ENCODE results near the gene SPRYD4.
"Not testable (repeated sequence)": the region's sequence is repeated elsewhere in the genome, so short reads cannot be mapped to it uniquely, and the experiment has no call there.

Gene SPRYD4

DNA sequence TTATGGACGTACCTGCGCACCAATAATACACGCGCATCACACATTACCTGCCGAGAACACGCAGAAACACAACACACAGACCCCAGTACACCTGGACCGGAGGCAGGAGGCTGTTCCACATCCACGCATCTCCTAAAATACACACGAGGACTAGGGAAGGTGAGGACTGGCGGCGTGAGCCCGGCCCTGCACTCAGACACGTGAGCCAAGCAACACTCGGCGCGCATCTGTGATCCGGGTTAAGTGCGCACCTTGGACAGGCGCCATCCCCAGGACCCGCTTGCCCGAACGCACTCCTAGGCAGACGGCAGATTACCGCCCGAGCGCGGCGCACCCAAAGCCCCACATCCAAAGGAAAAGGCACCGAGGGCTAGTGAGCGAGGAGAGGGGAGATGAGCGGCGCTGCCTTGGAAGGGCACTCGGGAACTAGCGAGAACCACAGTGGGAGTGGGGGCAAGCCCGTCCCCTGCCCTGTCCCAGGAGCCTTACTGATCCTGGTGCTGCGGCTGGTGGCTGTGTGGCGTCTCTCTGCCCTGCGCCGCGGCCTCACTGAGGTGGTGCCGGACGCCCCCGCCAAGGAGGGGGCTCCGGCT, 19.2 kb downstream of the SPRYD4 start:
- peak; percentile 4 to 13 for DNase-seq (ENCODE audit: low read depth in 2 of 2)
- H3K4me3 ChIP-seq (replicated peaks in 1 of 2; ENCODE audit: low read depth in 2 of 2, low read length in 2 of 2): peak overlapping the region; percentile 43 to 48
- TF ChIP-seq, protein P1, sequence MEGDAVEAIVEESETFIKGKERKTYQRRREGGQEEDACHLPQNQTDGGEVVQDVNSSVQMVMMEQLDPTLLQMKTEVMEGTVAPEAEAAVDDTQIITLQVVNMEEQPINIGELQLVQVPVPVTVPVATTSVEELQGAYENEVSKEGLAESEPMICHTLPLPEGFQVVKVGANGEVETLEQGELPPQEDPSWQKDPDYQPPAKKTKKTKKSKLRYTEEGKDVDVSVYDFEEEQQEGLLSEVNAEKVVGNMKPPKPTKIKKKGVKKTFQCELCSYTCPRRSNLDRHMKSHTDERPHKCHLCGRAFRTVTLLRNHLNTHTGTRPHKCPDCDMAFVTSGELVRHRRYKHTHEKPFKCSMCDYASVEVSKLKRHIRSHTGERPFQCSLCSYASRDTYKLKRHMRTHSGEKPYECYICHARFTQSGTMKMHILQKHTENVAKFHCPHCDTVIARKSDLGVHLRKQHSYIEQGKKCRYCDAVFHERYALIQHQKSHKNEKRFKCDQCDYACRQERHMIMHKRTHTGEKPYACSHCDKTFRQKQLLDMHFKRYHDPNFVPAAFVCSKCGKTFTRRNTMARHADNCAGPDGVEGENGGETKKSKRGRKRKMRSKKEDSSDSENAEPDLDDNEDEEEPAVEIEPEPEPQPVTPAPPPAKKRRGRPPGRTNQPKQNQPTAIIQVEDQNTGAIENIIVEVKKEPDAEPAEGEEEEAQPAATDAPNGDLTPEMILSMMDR (IDR thresholded peaks at IDR 0.05; ENCODE audit: low read depth, low read length): no peak

DNA sequence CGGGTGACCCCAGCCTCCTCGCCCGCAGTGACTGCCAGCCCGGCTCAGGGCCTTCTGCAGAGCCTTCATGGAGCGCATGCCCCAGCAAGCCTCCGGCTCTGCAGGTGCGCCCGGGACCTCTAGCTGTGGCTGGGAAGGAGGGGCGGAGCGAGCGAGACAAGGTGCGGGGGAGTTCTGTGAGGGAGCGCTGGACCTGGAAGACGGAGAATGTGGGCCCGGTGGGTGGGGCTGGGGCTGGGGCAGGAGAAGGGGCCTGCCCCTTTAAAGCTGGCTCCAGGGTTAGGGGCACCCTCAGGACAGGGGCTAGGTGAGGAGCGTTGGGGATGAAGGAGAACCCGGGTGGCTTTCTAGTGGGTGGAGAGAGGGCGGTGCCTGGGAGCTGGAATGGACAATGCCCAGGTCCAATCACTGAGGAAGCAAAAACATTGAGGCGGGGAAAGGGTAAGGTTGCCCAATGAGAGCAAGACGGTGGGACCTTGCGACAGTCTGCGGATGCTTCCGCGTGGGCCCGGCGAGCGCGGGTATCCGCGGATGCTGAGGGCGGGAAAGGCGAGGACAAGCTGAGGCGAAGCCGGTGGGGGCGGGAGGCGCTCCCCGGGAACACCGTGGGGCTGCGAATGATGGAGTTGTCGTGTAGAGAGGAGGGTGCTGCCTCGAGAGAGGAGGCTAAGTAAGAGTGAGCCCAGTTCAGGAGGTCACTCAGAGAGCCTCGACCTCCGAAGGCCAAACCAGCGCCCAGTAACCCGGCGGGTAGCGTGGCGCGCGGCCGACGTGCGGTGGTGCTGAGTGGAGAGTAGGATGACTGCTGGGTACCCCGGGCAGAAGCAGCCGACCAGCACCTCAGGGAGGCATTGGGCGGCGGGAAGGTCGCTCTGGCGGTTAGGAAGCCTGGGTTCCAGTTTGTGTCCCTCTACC, 19.9 kb downstream of the SPRYD4 start, which contains the start of gene GLS2:
Gene GLS2 (minus strand): TSS at position 121 of the 915 bp plus-strand sequence. CDS start 43 bp downstream, at position 78.
- peak; percentile 76 to 78 for DNase-seq (ENCODE audit: low read depth in 2 of 2)
- TF ChIP-seq, protein P1 (IDR thresholded peaks at IDR 0.05; ENCODE audit: low read depth, low read length): no peak
- peak within 1 kb of the TSS; percentile 43 to 48 for H3K4me3 ChIP-seq (replicated peaks in 1 of 2; ENCODE audit: low read depth in 2 of 2, low read length in 2 of 2)

DNA sequence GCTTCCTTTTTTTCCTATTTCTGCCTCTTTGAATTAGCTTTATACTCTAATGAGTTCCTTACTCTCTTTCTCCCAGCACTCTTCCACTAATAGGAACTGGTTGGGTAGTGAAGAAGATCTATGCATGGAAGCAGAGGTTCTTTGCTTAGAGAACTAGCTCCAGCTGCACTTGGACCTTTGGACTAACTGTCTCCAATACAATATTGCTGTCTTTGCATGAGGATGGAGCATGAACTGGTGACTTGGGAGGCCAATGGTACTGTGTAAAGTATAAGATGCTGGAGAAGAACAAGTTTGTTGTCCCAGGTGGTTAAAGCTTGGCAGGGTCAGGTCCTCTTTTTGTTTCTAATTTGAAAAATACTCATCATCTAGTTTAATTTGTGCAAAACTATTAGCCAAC, 22.0 kb downstream of the SPRYD4 start:
- TF ChIP-seq, protein P1 (IDR thresholded peaks at IDR 0.05; ENCODE audit: low read depth, low read length): no peak

DNA sequence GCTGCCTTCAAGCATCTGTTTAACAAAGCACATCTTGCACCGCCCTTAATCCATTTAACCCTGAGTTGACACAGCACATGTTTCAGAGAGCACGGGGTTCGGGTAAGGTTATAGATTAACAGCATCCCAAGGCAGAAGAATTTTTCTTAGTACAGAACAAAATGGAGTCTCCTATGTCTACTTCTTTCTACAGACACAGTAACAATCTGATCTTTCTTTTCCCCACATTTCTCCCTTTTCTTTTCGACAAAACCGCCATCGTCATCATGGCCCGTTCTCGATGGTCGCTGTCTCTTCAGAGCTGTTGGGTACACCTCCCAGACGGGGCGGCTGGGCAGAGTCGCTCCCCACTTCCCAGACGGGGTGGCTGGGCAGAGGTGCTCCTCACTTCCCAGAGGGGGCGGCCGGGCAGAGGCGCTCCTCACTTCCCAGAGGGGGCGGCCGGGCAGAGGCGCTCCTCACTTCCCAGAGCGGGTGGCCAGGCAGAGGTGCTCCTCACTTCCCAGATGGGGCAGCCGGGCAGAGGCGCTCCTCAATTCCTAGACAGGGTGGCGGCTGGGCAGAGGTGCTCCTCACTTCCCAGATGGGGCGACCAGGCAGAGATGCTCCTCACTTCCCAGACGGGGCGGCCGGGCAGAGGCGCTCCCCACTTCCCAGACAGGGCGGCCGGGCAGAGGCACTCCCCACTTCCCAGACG, 25.2 kb downstream of the SPRYD4 start:
- not testable (repeated sequence) for DNase-seq (ENCODE audit: low read depth in 2 of 2); H3K4me3 ChIP-seq (replicated peaks in 1 of 2; ENCODE audit: low read depth in 2 of 2, low read length in 2 of 2)

More for the DNA sequence above, 22.0 kb downstream of the SPRYD4 start:
- H3K4me3 ChIP-seq (replicated peaks in 1 of 2; ENCODE audit: low read depth in 2 of 2, low read length in 2 of 2): no peak overlapping the region
- DNase-seq (ENCODE audit: low read depth in 2 of 2): no peak

DNA sequence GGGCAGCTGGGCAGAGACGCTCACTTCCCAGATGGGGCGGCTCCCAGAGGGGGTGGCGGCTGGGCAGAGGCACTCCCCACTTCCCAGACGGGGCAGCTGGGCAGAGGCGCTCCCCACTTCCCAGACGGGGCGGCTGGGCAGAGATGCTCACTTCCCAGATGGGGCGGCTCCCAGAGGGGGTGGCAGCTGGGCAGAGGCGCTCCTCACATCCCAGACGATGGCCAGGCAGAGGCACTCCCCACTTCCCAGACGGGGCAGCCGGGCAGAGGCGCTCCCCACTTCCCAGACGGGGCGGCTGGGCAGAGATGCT, 25.7 kb downstream of the SPRYD4 start:
- H3K4me3 ChIP-seq (replicated peaks in 1 of 2; ENCODE audit: low read depth in 2 of 2, low read length in 2 of 2); DNase-seq (ENCODE audit: low read depth in 2 of 2): not testable (repeated sequence)

DNA sequence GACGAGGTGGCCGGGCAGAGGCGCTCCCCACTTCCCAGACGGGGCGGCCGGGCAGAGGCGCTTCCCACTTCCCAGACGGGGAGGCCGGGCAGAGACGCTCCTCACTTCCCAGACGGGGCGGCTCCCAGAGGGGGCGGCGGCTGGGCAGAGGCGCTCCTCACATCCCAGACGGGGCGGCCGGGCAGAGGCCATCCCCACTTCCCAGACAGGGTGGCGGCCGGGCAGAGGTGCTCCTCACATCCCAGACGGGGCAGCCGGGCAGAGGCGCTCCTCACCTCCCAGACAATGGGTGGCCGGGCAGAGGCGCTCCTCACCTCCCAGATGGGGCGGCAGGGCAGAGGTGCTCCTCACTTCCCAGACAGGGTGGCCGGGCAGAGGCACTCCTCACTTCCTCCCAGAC, 26.1 kb downstream of the SPRYD4 start:
- not testable (repeated sequence) for H3K4me3 ChIP-seq (replicated peaks in 1 of 2; ENCODE audit: low read depth in 2 of 2, low read length in 2 of 2); DNase-seq (ENCODE audit: low read depth in 2 of 2)

DNA sequence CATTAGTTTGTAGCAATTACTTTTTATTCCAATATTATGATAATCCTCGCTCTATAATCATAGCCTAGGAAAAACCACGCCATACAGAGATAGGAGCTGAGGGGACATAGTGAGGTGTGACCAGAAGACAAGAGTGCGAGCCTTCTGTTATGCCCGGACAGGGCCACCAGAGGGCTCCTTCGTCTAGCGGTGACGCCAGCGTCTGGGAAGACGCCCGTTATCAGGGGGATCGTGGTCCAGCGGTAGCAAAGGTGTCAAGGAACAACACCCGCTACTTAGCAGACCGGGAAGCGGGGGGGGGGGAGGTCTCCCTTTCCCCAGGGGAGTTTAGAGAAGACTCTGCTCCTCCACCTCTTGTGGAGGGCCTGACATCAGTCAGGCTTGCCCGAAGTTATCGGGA, 28.3 kb downstream of the SPRYD4 start:
- TF ChIP-seq, protein P1 (IDR thresholded peaks at IDR 0.05; ENCODE audit: low read depth, low read length): peak; percentile 39
- DNase-seq (ENCODE audit: low read depth in 2 of 2): peak; percentile 27 to 39
- not testable (repeated sequence) for H3K4me3 ChIP-seq (replicated peaks in 1 of 2; ENCODE audit: low read depth in 2 of 2, low read length in 2 of 2)

DNA sequence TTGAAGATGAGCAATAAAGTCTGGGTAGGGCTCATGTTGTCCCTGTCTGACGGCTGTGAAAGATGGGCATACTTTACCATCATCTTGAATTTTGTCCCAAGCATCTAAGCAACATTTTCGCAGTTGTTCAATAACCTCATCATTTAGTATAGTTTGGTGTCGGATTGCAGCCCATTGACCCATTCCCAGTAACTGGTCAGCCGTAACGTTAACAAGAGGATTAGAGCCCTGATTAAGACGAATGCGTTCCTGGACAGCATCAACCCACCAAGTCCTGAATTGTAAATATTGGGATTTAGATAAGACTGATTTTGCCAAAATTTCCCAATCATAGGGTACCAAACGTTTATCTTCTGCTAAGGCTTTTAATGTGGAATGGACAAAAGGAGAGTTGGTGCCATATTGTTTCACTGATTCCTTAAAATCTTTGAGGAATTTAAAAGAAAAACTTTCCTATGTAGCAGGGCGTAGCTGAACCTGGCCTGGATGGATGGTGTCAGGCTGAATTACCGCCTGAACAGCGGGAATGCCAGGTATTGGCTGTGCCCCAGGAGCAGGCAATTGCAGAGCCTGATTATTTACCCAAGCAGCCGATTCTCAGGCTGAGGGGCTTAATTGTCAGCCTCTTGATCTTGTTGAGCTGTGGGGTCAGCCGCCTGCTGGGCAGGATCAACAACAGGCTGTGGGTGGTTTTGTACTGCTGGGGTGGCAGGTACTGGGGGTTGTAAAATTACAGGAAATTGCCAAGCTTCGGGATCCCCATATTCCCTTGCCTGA, 29.9 kb downstream of the SPRYD4 start:
- H3K4me3 ChIP-seq (replicated peaks in 1 of 2; ENCODE audit: low read depth in 2 of 2, low read length in 2 of 2); DNase-seq (ENCODE audit: low read depth in 2 of 2): not testable (repeated sequence)

DNA sequence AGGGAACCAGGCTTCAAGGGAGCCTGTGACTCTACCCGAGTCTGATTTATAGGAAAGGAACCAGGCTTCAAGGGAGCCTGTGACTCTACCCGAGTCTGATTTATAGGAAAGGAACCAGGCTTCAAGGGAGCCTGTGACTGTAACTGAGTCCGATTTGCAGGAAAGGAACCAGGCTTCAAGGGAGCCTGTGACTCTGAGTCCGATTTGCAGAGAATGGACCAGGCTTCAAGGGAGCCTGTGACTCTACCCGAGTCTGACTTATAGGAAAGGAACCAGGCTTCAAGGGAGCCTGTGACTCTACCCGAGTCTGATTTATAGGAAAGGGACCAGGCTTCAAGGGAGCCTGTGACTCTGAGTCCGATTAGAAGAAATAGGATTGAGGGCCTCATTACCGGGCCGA, 31.1 kb downstream of the SPRYD4 start:
- H3K4me3 ChIP-seq (replicated peaks in 1 of 2; ENCODE audit: low read depth in 2 of 2, low read length in 2 of 2); DNase-seq (ENCODE audit: low read depth in 2 of 2): not testable (repeated sequence)

DNA sequence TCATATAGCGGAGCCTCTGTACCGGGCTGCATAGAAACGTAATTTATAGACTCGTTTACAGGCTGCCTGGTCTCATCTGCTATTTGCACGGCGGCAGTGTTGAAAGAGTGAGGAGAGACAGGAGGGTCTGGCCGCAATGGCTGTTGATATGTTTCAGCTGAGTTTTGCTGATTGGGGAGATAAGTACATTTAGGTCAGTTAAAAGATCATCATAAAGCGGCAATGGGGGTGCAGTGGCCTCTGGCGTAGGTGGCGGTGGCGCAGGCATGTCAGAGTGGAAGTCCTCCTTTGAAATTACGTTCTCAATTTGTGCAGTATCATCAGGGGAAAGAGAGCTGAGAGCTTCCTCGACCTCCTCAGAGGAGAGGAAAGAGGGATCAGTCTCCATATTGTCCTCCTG, 31.5 kb downstream of the SPRYD4 start:
- not testable (repeated sequence) for H3K4me3 ChIP-seq (replicated peaks in 1 of 2; ENCODE audit: low read depth in 2 of 2, low read length in 2 of 2); DNase-seq (ENCODE audit: low read depth in 2 of 2)

Data from cardiac fibroblast (primary cell).